ENCODE measurements around the gene EML6. TPM values are rescaled to one million over a fixed set of nuclear protein-coding genes. Genes with fewer than 3 reads are reported as not detected.

The EML6 gene
- polyA plus RNA-seq, 1 donor (not counting 4 experiments of a cell fraction or from before 2014, with no cell fraction given), result 0.96 TPM

GRCh38 chr2:54866868-54867267 lies 143.4 kb downstream of the EML6 start:
- Histone ChIP-seq H2AFZ (ENCODE audit: control insufficient read depth, low read length) (no peak overlapping the region), H3K4me3 (ENCODE audit: control insufficient read depth in 2 of 3, extremely low read depth in 1 of 3, insufficient read depth in 2 of 3, low read depth in 1 of 3, low read length in 3 of 3) (no peak overlapping the region), H3K36me3 (ENCODE audit: control insufficient read depth in 2 of 2, extremely low read depth in 1 of 2, insufficient read depth in 2 of 2, low read length in 2 of 2) (no peaks in the 10 kb centered on the region), H3K79me2 (ENCODE audit: control insufficient read depth, insufficient read depth, low read length) (no peaks in the 10 kb centered on the region), H3K9me1 (ENCODE audit: control insufficient read depth, extremely low read depth, insufficient read depth, low read length) (no peaks in the 10 kb centered on the region), H3K4me1 (ENCODE audit: control insufficient read depth, extremely low read depth, insufficient read depth, low read length) (peaks cover 5% of the 10 kb centered on the region), H3K4me2 (ENCODE audit: control insufficient read depth, extremely low read depth, insufficient read depth, low read depth, low read length) (no peak overlapping the region), H3K9ac (ENCODE audit: control insufficient read depth, extremely low read depth, insufficient read depth, low read length) (no peak overlapping the region), H4K20me1 (ENCODE audit: control insufficient read depth, extremely low read depth, insufficient read depth, low read length) (no peaks in the 10 kb centered on the region), H3K27ac (ENCODE audit: control insufficient read depth, insufficient read depth, low read length) (no peak overlapping the region), H3K9me3 (ENCODE audit: control insufficient read depth, low read depth, low read length) (no peaks in the 10 kb centered on the region), H3K27me3 (ENCODE audit: control insufficient read depth, extremely low read depth, insufficient read depth, low read length) (no peaks in the 10 kb centered on the region)
- TF ChIP-seq CTCF (optimal IDR thresholded peaks at IDR 0.05 in 1 of 3, IDR thresholded peaks at IDR 0.05 in 1 of 3, conservative IDR thresholded peaks at IDR 0.05 in 1 of 3; ENCODE audit: extremely low read depth in 1 of 3, insufficient read depth in 2 of 3, low read length in 3 of 3), result no peak
- TF ChIP-seq EZH2 (IDR thresholded peaks at IDR 0.05; ENCODE audit: low read length), result no peak
- FAIRE-seq, result no peak
- DNase-seq (ENCODE audit: low read depth, low spot score), result no peak
- dilution Hi-C loops (cut with MboI; ENCODE audit: extremely low pct_ligation_motif_present, low sequenced_read_pairs), result no loop called here

DNA sequence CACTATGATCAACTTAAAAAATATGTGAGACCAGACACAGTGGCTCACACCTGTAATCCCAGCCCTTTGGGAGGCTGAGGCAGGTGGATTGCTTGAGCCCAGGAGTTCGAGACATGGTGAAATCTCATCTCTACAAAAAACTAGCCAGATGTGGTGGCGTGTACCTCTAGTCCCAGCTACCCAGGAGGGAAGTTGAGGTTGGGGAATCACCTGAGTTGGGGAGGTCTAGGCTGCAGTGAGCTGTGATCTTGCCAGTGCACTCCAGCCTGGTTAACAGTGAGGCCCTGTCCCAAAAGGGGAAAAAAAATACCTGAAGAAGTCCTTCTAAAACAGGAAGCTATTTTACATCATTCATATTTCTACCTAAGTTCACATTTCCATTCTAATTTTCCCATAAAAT lies 144.0 kb downstream of the EML6 start:
- Histone ChIP-seq H2AFZ (ENCODE audit: control insufficient read depth, low read length) (no peak overlapping the region), H3K4me2 (ENCODE audit: control insufficient read depth, extremely low read depth, insufficient read depth, low read depth, low read length) (no peak overlapping the region), H4K20me1 (ENCODE audit: control insufficient read depth, extremely low read depth, insufficient read depth, low read length) (no peaks in the 10 kb centered on the region), H3K4me3 (ENCODE audit: control insufficient read depth in 2 of 3, extremely low read depth in 1 of 3, insufficient read depth in 2 of 3, low read depth in 1 of 3, low read length in 3 of 3) (no peak overlapping the region), H3K27ac (ENCODE audit: control insufficient read depth, insufficient read depth, low read length) (no peak overlapping the region), H3K36me3 (ENCODE audit: control insufficient read depth in 2 of 2, extremely low read depth in 1 of 2, insufficient read depth in 2 of 2, low read length in 2 of 2) (no peaks in the 10 kb centered on the region), H3K9me1 (ENCODE audit: control insufficient read depth, extremely low read depth, insufficient read depth, low read length) (no peaks in the 10 kb centered on the region), H3K9ac (ENCODE audit: control insufficient read depth, extremely low read depth, insufficient read depth, low read length) (no peak overlapping the region), H3K9me3 (ENCODE audit: control insufficient read depth, low read depth, low read length) (no peaks in the 10 kb centered on the region), H3K27me3 (ENCODE audit: control insufficient read depth, extremely low read depth, insufficient read depth, low read length) (no peaks in the 10 kb centered on the region), H3K79me2 (ENCODE audit: control insufficient read depth, insufficient read depth, low read length) (no peaks in the 10 kb centered on the region), H3K4me1 (ENCODE audit: control insufficient read depth, extremely low read depth, insufficient read depth, low read length) (peaks cover 5% of the 10 kb centered on the region)
- dilution Hi-C loops (cut with MboI; ENCODE audit: extremely low pct_ligation_motif_present, low sequenced_read_pairs), result no loop called here
- no peak for FAIRE-seq
- no peak for DNase-seq (ENCODE audit: low read depth, low spot score)
- TF ChIP-seq CTCF (optimal IDR thresholded peaks at IDR 0.05 in 1 of 3, IDR thresholded peaks at IDR 0.05 in 1 of 3, conservative IDR thresholded peaks at IDR 0.05 in 1 of 3; ENCODE audit: extremely low read depth in 1 of 3, insufficient read depth in 2 of 3, low read length in 3 of 3) (no peak), EZH2 (IDR thresholded peaks at IDR 0.05; ENCODE audit: low read length) (no peak)

All from keratinocyte (primary cell).